Effector memory CD4-positive, alpha-beta T cell (primary cell): Measurements from ENCODE around the gene CNN3.

Source experiments
- DNase-seq, 3 donors: peaks; one replicate each; pipeline ENCODE4 v3.0.0-alpha.2; 2020
- H3K27ac ChIP-seq: 2 replicates; pipeline ENCODE4 v1.7.0; 2013; ENCODE audit warnings: mild to moderate bottlenecking, low read length, moderate library complexity; ENCODE audit not compliant: insufficient read depth, poor library complexity, severe bottlenecking
- H3K27me3 ChIP-seq: replicated peaks from 2 replicates; pipeline ENCODE4 v1.7.0; 2013; ENCODE audit warnings: mild to moderate bottlenecking, low read length; ENCODE audit not compliant: insufficient read depth, control insufficient read depth, poor library complexity, severe bottlenecking
- H3K36me3 ChIP-seq: 2 replicates; pipeline ENCODE4 v1.7.0; 2013; ENCODE audit warnings: mild to moderate bottlenecking, low read length, moderate library complexity; ENCODE audit not compliant: control insufficient read depth, insufficient read depth
- H3K4me1 ChIP-seq: 2 replicates; pipeline ENCODE4 v1.7.0; 2013; ENCODE audit warnings: low read length, mild to moderate bottlenecking; ENCODE audit not compliant: control insufficient read depth, insufficient read depth, poor library complexity, severe bottlenecking
- H3K4me3 ChIP-seq: 2 replicates; pipeline ENCODE4 v1.7.0; 2013; ENCODE audit warnings: low read length, low read depth, mild to moderate bottlenecking; ENCODE audit not compliant: insufficient read depth, poor library complexity, severe bottlenecking
- H3K9me3 ChIP-seq: 2 replicates; pipeline ENCODE4 v1.7.0; 2013; ENCODE audit warnings: mild to moderate bottlenecking, low read length, moderate library complexity; ENCODE audit not compliant: control insufficient read depth

Gene CNN3

GRCh38 chr1:94907136-94907535, 19.8 kb downstream of the CNN3 start:
- no peak for DNase-seq
- Histone ChIP-seq H3K27me3 (no peaks in the 10 kb centered on the region), H3K36me3 (no peaks in the 10 kb centered on the region), H3K4me1 (no peaks in the 10 kb centered on the region), H3K27ac (no peak overlapping the region), H3K4me3 (no peak overlapping the region), H3K9me3 (no peaks in the 10 kb centered on the region)

GRCh38 chr1:94906382-94906781, 20.5 kb downstream of the CNN3 start:
- Histone ChIP-seq H3K4me3 (no peak overlapping the region), H3K4me1 (no peaks in the 10 kb centered on the region), H3K27ac (no peak overlapping the region), H3K9me3 (no peaks in the 10 kb centered on the region), H3K27me3 (no peaks in the 10 kb centered on the region), H3K36me3 (no peaks in the 10 kb centered on the region)
- DNase-seq, result no peak

GRCh38 chr1:94905207-94905606, 21.7 kb downstream of the CNN3 start:
- Histone ChIP-seq H3K27ac (no peak overlapping the region), H3K36me3 (no peaks in the 10 kb centered on the region)

GRCh38 chr1:94903280-94904009, 23.5 kb downstream of the CNN3 start:
- H3K4me1 ChIP-seq, result no peaks in the 10 kb centered on the region
- no peaks in the 10 kb centered on the region for H3K27me3 ChIP-seq
- no peaks in the 10 kb centered on the region for H3K36me3 ChIP-seq
- no peak overlapping the region for H3K27ac ChIP-seq
- no peak overlapping the region for H3K4me3 ChIP-seq
- H3K9me3 ChIP-seq, result no peaks in the 10 kb centered on the region
- DNase-seq, result no peak

More at GRCh38 chr1:94905207-94905606, 21.7 kb downstream of the CNN3 start:
- Histone ChIP-seq H3K27me3 (no peaks in the 10 kb centered on the region), H3K4me1 (no peaks in the 10 kb centered on the region), H3K9me3 (no peaks in the 10 kb centered on the region), H3K4me3 (no peak overlapping the region)
- no peak for DNase-seq

GRCh38 chr1:94901841-94902240, 25.1 kb downstream of the CNN3 start:
- Histone ChIP-seq H3K36me3 (no peaks in the 10 kb centered on the region), H3K4me3 (no peak overlapping the region), H3K27me3 (no peaks in the 10 kb centered on the region), H3K27ac (no peak overlapping the region), H3K9me3 (no peaks in the 10 kb centered on the region), H3K4me1 (no peaks in the 10 kb centered on the region)
- no peak for DNase-seq

- H3K36me3 ChIP-seq, result no peaks in the 10 kb centered on the region
- no peaks in the 10 kb centered on the region for H3K9me3 ChIP-seq
- no peak overlapping the region for H3K4me3 ChIP-seq
- no peak overlapping the region for H3K27ac ChIP-seq
- no peaks in the 10 kb centered on the region for H3K4me1 ChIP-seq
- no peaks in the 10 kb centered on the region for H3K27me3 ChIP-seq
- DNase-seq, result no peak
Measured at GRCh38 chr1:94899756-94900155, 27.2 kb downstream of the CNN3 start.

GRCh38 chr1:94898491-94899385, 28.2 kb downstream of the CNN3 start:
- Histone ChIP-seq H3K9me3 (no peaks in the 10 kb centered on the region), H3K36me3 (no peaks in the 10 kb centered on the region), H3K4me3 (no peak overlapping the region), H3K27me3 (no peaks in the 10 kb centered on the region), H3K27ac (no peak overlapping the region), H3K4me1 (no peaks in the 10 kb centered on the region)
- no peak for DNase-seq

- Histone ChIP-seq H3K27ac (no peak overlapping the region), H3K4me1 (no peaks in the 10 kb centered on the region), H3K4me3 (no peak overlapping the region), H3K9me3 (no peaks in the 10 kb centered on the region), H3K27me3 (no peaks in the 10 kb centered on the region), H3K36me3 (no peaks in the 10 kb centered on the region)
- no peak for DNase-seq
Measured at GRCh38 chr1:94895518-94895917, 31.4 kb downstream of the CNN3 start.

- no peaks in the 10 kb centered on the region for H3K36me3 ChIP-seq
Measured at GRCh38 chr1:94894630-94895029, 32.3 kb downstream of the CNN3 start.

GRCh38 chr1:94892604-94893254, 34.2 kb downstream of the CNN3 start:
- Histone ChIP-seq H3K4me3 (no peak overlapping the region), H3K27ac (no peak overlapping the region), H3K4me1 (no peaks in the 10 kb centered on the region), H3K36me3 (no peaks in the 10 kb centered on the region), H3K27me3 (no peaks in the 10 kb centered on the region), H3K9me3 (no peaks in the 10 kb centered on the region)
- DNase-seq, result no peak

More at GRCh38 chr1:94894630-94895029, 32.3 kb downstream of the CNN3 start:
- no peak overlapping the region for H3K4me3 ChIP-seq
- no peaks in the 10 kb centered on the region for H3K27me3 ChIP-seq
- no peaks in the 10 kb centered on the region for H3K9me3 ChIP-seq
- DNase-seq, result no peak
- H3K4me1 ChIP-seq, result no peaks in the 10 kb centered on the region
- H3K27ac ChIP-seq, result no peak overlapping the region
